NCI-H1694 (cell line): ENCODE data around the gene ARHGAP1.
"Not testable (repeated sequence)": the region's sequence is repeated elsewhere in the genome, so short reads cannot be mapped to it uniquely, and the experiment has no call there.

ENCODE experiments used
- DNase-seq: peaks from one replicate; lab custom pipeline; 2025; lab: John Stamatoyannopoulos, UW

Gene ARHGAP1

GRCh38 chr11:46673713-46674462, 26.5 kb downstream of the ARHGAP1 start:
- DNase-seq = no peak

- peak; percentile 67 for DNase-seq
These were observed 28.0 kb downstream of the ARHGAP1 start for GRCh38 chr11:46672381-46672839.

- no peak for DNase-seq
These were observed 28.5 kb downstream of the ARHGAP1 start for GRCh38 chr11:46671958-46672315.

GRCh38 chr11:46670521-46670920, 29.9 kb downstream of the ARHGAP1 start:
- not testable (repeated sequence) for DNase-seq

- DNase-seq = no peak
These were observed 30.7 kb downstream of the ARHGAP1 start for GRCh38 chr11:46669711-46670139.

GRCh38 chr11:46668480-46669085, 31.8 kb downstream of the ARHGAP1 start:
- no peak for DNase-seq

GRCh38 chr11:46667043-46667481, 33.4 kb downstream of the ARHGAP1 start:
- no peak for DNase-seq

- no peak for DNase-seq
These were observed 33.9 kb downstream of the ARHGAP1 start for GRCh38 chr11:46666516-46666915.

GRCh38 chr11:46665356-46665755, 35.1 kb downstream of the ARHGAP1 start:
- DNase-seq = no peak

GRCh38 chr11:46664612-46665011, 35.8 kb downstream of the ARHGAP1 start:
- DNase-seq = no peak

- DNase-seq = no peak
These were observed 37.0 kb downstream of the ARHGAP1 start for GRCh38 chr11:46663277-46663940.

- no peak for DNase-seq
These were observed 38.1 kb downstream of the ARHGAP1 start for GRCh38 chr11:46662366-46662765.

GRCh38 chr11:46661836-46662235, 38.6 kb downstream of the ARHGAP1 start:
- DNase-seq = no peak

- no peak for DNase-seq
These were observed 40.5 kb downstream of the ARHGAP1 start for GRCh38 chr11:46659908-46660307.

GRCh38 chr11:46658259-46658658, 42.2 kb downstream of the ARHGAP1 start:
- DNase-seq = no peak

GRCh38 chr11:46657186-46657585, 43.2 kb downstream of the ARHGAP1 start:
- no peak for DNase-seq

GRCh38 chr11:46655631-46656030, 44.8 kb downstream of the ARHGAP1 start:
- DNase-seq = no peak

- no peak for DNase-seq
These were observed 51.2 kb downstream of the ARHGAP1 start for GRCh38 chr11:46649180-46649738.

GRCh38 chr11:46643986-46644385, 56.4 kb downstream of the ARHGAP1 start:
- no peak for DNase-seq

GRCh38 chr11:46643531-46643930, 56.9 kb downstream of the ARHGAP1 start:
- no peak for DNase-seq

GRCh38 chr11:46642627-46643335, 57.6 kb downstream of the ARHGAP1 start:
- no peak for DNase-seq

GRCh38 chr11:46641639-46642038, 58.8 kb downstream of the ARHGAP1 start:
- no peak for DNase-seq
